SU-DHL-6 (cell line): ENCODE results near the gene BEGAIN.

Source experiments
- H2AFZ ChIP-seq: fragments of 200-600 bp; sonication (generic); 2 replicates; pipeline ENCODE4 v1.6.1; 2014; ENCODE audit warnings: low read depth, mild to moderate bottlenecking, moderate library complexity, mixed read lengths, antibody characterized with exemption, low read length; ENCODE audit not compliant: severe bottlenecking
- H3F3A ChIP-seq: fragments of 200-600 bp; shearing (Covaris generic); 2 replicates; pipeline ENCODE4 v1.6.0; 2016; ENCODE audit warnings: antibody characterized with exemption, mild to moderate bottlenecking; ENCODE audit not compliant: insufficient read depth
- H3K27ac ChIP-seq: fragments of 200-600 bp; sonication (generic); 2 replicates; pipeline ENCODE4 v1.5.1; 2016; ENCODE audit warnings: low read depth, mild to moderate bottlenecking, low read length, moderate library complexity, mixed read lengths
- H3K27me3 ChIP-seq: fragments of 200-600 bp; sonication (generic), shearing (Covaris generic); 2 replicates; pipeline ENCODE4 v1.6.0; 2014; ENCODE audit warnings: mild to moderate bottlenecking, low read length
- H3K36me3 ChIP-seq: fragments of 200-600 bp; sonication (generic); 2 replicates; pipeline ENCODE4 v1.6.1; 2014; ENCODE audit warnings: mild to moderate bottlenecking, low read length, mixed read lengths
- H3K4me2 ChIP-seq: fragments of 300-600, 200-600 bp; shearing (Covaris generic), sonication (generic); 2 replicates; pipeline ENCODE4 v1.6.0; 2014; ENCODE audit warnings: low read length, low read depth, mild to moderate bottlenecking; ENCODE audit not compliant: poor library complexity, severe bottlenecking
- H3K4me3 ChIP-seq: fragments of 200-600 bp; sonication (generic); 2 replicates; pipeline ENCODE4 v1.5.1; 2014; ENCODE audit warnings: antibody characterized with exemption, low read length, mild to moderate bottlenecking, mixed read lengths; ENCODE audit not compliant: insufficient read depth, poor library complexity, severe bottlenecking
- H3K79me2 ChIP-seq: fragments of 200-600 bp; sonication (generic); 2 replicates; pipeline ENCODE4 v1.6.1; 2014; ENCODE audit warnings: mild to moderate bottlenecking, low read length, moderate library complexity; ENCODE audit not compliant: insufficient read depth
- H3K9ac ChIP-seq: fragments of 200-600 bp; sonication (generic); 2 replicates; pipeline ENCODE4 v1.7.0; 2014; ENCODE audit warnings: mild to moderate bottlenecking, low read length
- H3K9me2 ChIP-seq: fragments of 200-600 bp; sonication (generic); replicated peaks from 2 replicates; pipeline ENCODE4 v1.6.1; 2014; ENCODE audit warnings: low read length; ENCODE audit not compliant: insufficient read depth
- H3K9me3 ChIP-seq: fragments of 200-600 bp; sonication (generic); 2 replicates; pipeline ENCODE4 v1.6.1; 2014; ENCODE audit warnings: low read length, mixed read lengths; ENCODE audit not compliant: insufficient read depth
- H4K20me1 ChIP-seq: fragments of 200-600 bp; sonication (generic); 2 replicates; pipeline ENCODE4 v1.6.1; 2014; ENCODE audit warnings: low read depth, mild to moderate bottlenecking, antibody characterized with exemption, low read length, moderate library complexity, mixed read lengths
- CTCF ChIP-seq: fragments of 200-600 bp; sonication (generic); IDR thresholded peaks from one replicate; pipeline ENCODE4 v1.5.1; 2017; ENCODE audit warnings: antibody characterized with exemption, mild to moderate bottlenecking, low read length, moderate library complexity; ENCODE audit not compliant: insufficient read depth, poor library complexity, severe bottlenecking
- EZH2phosphoT487 ChIP-seq: fragments of 200-600 bp; sonication (generic), shearing (Covaris generic); conservative IDR thresholded peaks from 2 replicates; pipeline ENCODE4 v1.6.1; 2018; ENCODE audit warnings: mild to moderate bottlenecking, antibody characterized with exemption, low read length, moderate library complexity, mixed read lengths

BEGAIN gene

DNA sequence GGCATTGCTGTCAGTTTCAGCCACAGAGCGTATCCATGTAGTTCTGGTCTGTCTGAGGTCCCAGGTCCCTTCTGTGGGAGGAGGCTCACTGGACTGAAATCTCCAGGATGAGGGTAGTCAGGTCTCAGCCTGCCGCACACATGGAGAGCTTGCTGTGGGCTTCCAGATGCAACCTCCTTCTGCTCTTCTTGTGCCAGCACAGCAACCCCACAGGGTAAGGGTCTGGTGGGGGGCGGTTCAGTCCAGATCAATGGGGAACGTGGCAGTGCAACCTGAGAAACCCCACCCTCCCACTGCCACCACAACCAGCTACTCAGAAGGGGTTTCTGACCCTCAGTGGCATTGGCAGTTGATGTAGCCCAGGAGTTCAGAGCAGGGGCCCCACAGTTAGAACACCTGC is 61.2 kb downstream of the BEGAIN start:
- Histone ChIP-seq H3K9me2 (no peaks in the 10 kb centered on the region), H3K4me2 (no peak overlapping the region), H2AFZ (no peak overlapping the region), H4K20me1 (no peaks in the 10 kb centered on the region), H3K9ac (no peak overlapping the region), H3K4me3 (no peak overlapping the region), H3K79me2 (no peaks in the 10 kb centered on the region), H3F3A (no peaks in the 10 kb centered on the region), H3K36me3 (no peaks in the 10 kb centered on the region), H3K9me3 (no peaks in the 10 kb centered on the region), H3K27me3 (no peaks in the 10 kb centered on the region), H3K27ac (no peak overlapping the region)
- no peak for TF ChIP-seq EZH2phosphoT487
- no peak for TF ChIP-seq CTCF

DNA sequence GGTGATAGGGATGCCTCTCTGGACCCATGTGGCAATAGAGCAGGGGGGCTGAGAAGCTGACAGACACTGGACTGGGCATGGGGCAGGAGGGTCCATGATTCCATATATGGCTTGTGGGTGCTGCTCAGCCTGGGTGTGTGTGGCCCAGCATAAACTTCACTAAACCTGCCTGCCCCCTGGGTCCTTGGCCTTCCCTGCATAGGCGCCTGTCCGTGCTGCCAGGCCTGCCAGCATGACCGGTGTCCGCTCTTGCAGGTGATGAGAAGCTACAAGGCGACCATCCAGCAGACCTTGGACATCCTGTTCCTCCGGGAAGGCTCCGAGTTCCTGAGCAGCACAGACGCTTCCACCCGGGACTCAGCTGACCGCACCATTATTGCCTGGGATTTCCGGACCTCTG is 61.6 kb downstream of the BEGAIN start:
- no peaks in the 10 kb centered on the region for H3K36me3 ChIP-seq
- H3K79me2 ChIP-seq, result no peaks in the 10 kb centered on the region
- H3K4me2 ChIP-seq, result no peak overlapping the region
- TF ChIP-seq EZH2phosphoT487 (no peak), CTCF (no peak)
- H3K4me3 ChIP-seq, result no peak overlapping the region
- H3K9me2 ChIP-seq, result no peaks in the 10 kb centered on the region
- H2AFZ ChIP-seq, result no peak overlapping the region
- no peaks in the 10 kb centered on the region for H3K27me3 ChIP-seq
- H3K9me3 ChIP-seq, result no peaks in the 10 kb centered on the region
- no peak overlapping the region for H3K27ac ChIP-seq
- no peaks in the 10 kb centered on the region for H4K20me1 ChIP-seq
- H3F3A ChIP-seq, result no peaks in the 10 kb centered on the region
- no peak overlapping the region for H3K9ac ChIP-seq

DNA sequence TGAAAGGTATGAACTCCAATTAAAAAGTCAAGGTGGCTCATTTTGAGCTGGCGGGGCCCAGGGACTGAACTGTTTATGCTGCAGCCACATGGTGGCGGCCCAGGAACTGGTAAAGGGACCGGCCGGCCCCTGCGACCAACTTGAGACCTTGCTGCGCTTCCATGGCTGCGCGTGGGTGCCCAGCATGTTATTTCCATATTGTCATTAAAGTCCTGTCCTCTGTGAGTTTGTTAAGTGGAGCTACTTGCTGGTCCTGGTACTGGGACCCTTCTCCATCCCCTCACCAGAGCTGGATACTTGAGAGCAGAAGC is 62.3 kb downstream of the BEGAIN start:
- no peaks in the 10 kb centered on the region for H3K9me3 ChIP-seq
- no peaks in the 10 kb centered on the region for H3K9me2 ChIP-seq
- H3K79me2 ChIP-seq, result no peaks in the 10 kb centered on the region
- H3K27ac ChIP-seq, result no peak overlapping the region
- no peak overlapping the region for H3K4me2 ChIP-seq
- TF ChIP-seq CTCF (no peak), EZH2phosphoT487 (no peak)
- no peaks in the 10 kb centered on the region for H3K27me3 ChIP-seq
- H3K4me3 ChIP-seq, result no peak overlapping the region
- no peaks in the 10 kb centered on the region for H3K36me3 ChIP-seq
- no peaks in the 10 kb centered on the region for H3F3A ChIP-seq
- H4K20me1 ChIP-seq, result no peaks in the 10 kb centered on the region
- H2AFZ ChIP-seq, result no peak overlapping the region
- no peak overlapping the region for H3K9ac ChIP-seq

- H3K27me3 ChIP-seq, result no peaks in the 10 kb centered on the region
- no peak for TF ChIP-seq EZH2phosphoT487
- H3K4me3 ChIP-seq, result no peak overlapping the region
- H3K36me3 ChIP-seq, result no peaks in the 10 kb centered on the region
- no peaks in the 10 kb centered on the region for H3K79me2 ChIP-seq
- no peaks in the 10 kb centered on the region for H4K20me1 ChIP-seq
- no peaks in the 10 kb centered on the region for H3K9me2 ChIP-seq
- no peaks in the 10 kb centered on the region for H3F3A ChIP-seq
- no peak overlapping the region for H2AFZ ChIP-seq
- no peak overlapping the region for H3K4me2 ChIP-seq
- H3K27ac ChIP-seq, result no peak overlapping the region
- H3K9ac ChIP-seq, result no peak overlapping the region
- H3K9me3 ChIP-seq, result no peaks in the 10 kb centered on the region
These were observed 62.8 kb downstream of the BEGAIN start for GRCh38 chr14:100524233-100524932.
